Measurements from ENCODE around the gene DTL.

DNA sequence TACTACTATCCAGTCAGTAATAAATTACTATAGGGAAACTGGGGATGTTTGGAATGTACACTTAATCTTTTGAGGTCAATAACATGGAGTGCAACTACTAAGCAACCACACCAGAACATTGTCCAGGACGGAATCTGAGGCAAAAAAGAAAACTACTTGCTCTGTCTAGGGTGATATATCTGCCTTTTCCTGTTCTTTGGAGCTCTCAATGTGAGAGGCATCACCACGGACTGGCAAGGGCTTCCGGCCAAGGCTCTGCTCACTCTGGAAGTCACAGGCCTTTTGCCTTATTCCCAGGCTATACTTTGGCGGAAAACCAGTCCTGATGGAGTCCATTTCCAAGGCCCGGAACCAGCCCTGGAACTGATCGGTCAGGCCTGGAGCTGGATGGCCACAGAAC lies 94.2 kb downstream of the DTL start:
- TF ChIP-seq, protein P1, sequence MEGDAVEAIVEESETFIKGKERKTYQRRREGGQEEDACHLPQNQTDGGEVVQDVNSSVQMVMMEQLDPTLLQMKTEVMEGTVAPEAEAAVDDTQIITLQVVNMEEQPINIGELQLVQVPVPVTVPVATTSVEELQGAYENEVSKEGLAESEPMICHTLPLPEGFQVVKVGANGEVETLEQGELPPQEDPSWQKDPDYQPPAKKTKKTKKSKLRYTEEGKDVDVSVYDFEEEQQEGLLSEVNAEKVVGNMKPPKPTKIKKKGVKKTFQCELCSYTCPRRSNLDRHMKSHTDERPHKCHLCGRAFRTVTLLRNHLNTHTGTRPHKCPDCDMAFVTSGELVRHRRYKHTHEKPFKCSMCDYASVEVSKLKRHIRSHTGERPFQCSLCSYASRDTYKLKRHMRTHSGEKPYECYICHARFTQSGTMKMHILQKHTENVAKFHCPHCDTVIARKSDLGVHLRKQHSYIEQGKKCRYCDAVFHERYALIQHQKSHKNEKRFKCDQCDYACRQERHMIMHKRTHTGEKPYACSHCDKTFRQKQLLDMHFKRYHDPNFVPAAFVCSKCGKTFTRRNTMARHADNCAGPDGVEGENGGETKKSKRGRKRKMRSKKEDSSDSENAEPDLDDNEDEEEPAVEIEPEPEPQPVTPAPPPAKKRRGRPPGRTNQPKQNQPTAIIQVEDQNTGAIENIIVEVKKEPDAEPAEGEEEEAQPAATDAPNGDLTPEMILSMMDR (IDR thresholded peaks at IDR 0.05): no peak
- no peak for TF ChIP-seq POLR2A (IDR thresholded peaks at IDR 0.05)

Measured in sigmoid colon (tissue), 3 donors.